K562 (cell line): ENCODE measurements around the gene SIGLEC6. TPM values are rescaled to one million over a fixed set of nuclear protein-coding genes. Genes with fewer than 3 reads are reported as not detected.
A peak's percentile ranks its signal among the peaks of the same experiment; 100 is the strongest.

ENCODE experiments used
- SRSF3 ChIP-seq: fragments of 200-400 bp; formaldehyde crosslinking; IDR thresholded peaks from 2 replicates; pipeline ENCODE4 v1.6.1; 2016; ENCODE audit warnings: mild to moderate bottlenecking, low read length, moderate library complexity; ENCODE audit not compliant: insufficient read depth
- TAF1 ChIP-seq: IDR thresholded peaks from 2 replicates; pipeline ENCODE4 v1.6.1; 2011; ENCODE audit warnings: mild to moderate bottlenecking, low read length, moderate library complexity; ENCODE audit not compliant: insufficient read depth, control insufficient read depth, severe bottlenecking; ENCODE audit errors: extremely low read depth
- ZNF184 ChIP-seq: sonication (generic); formaldehyde crosslinking; IDR thresholded peaks from 2 replicates; pipeline ENCODE4 v1.5.0; 2020; ENCODE audit warnings: missing genetic modification reagents
- ZNF551 ChIP-seq: fragments of 250-450 bp; sonication (Bioruptor Pico); IDR thresholded peaks from 2 replicates; pipeline ENCODE4 v1.5.0; 2021; ENCODE audit warnings: mild to moderate bottlenecking, moderate library complexity
- polyA plus RNA-seq, 8 experiments: library from polyadenylated mRNA; depleted of rRNA in 4 of 8; stranded (reverse) in 5 of 8; unstranded in 3 of 8; fragments of >200 nt; fragmentation: Nextera tagmentation in 2 of 8; fragmentation: Illumina TruSeq in 1 of 8; extraction: Ambion mirVana in 2 of 8; extraction: Trizol in 1 of 8; gene quantifications; 2 replicates each; pipeline versions ENCODE4 v1.2.1 to v1.2.3, GENCODE V29; 2011 to 2014; ENCODE audit warnings: inconsistent platforms in 1 of 8, missing spikeins in 1 of 8
- total RNA-seq, 7 experiments: library from RNA; depleted of rRNA in 6 of 7; stranded (reverse); fragments of >200 nt in 6 of 7; fragmentation: Illumina TruSeq in 2 of 7; extraction: Trizol in 2 of 7; gene quantifications; 2 replicates each; pipeline versions ENCODE4 v1.2.1 to v1.2.3, GENCODE V29; 2011 to 2021; ENCODE audit warnings: low replicate concordance in 1 of 7
- TF ChIP-seq, protein P1 (sequence below): fragments of 450-650 bp; IDR thresholded peaks from 2 replicates; pipeline ENCODE4 v1.7.1; 2018; ENCODE audit warnings: mild to moderate bottlenecking, low read depth; ENCODE audit not compliant: partially characterized antibody
- TF ChIP-seq, protein P2 (sequence below), 2 experiments: fragments of 450-650 bp in 1 of 2; sonication (generic) in 1 of 2; formaldehyde crosslinking; conservative IDR thresholded peaks; 2 replicates each; pipeline versions ENCODE4 v1.4.0 to v1.8.1; 2020 to 2022; ENCODE audit warnings: mild to moderate bottlenecking in 1 of 2, missing genetic modification reagents in 1 of 2
- TF ChIP-seq, protein P3 (sequence below): sonication (generic); formaldehyde crosslinking; IDR thresholded peaks from 2 replicates; pipeline ENCODE4 v1.8.0; 2022; ENCODE audit warnings: mild to moderate bottlenecking, missing genetic modification reagents, borderline replicate concordance
- TF ChIP-seq, protein P4 (sequence below), 2 experiments: fragments of 450-650 bp in 1 of 2; sonication (generic) in 1 of 2; formaldehyde crosslinking in 1 of 2; IDR thresholded peaks in 1 of 2; conservative IDR thresholded peaks in 1 of 2; 2 replicates each; pipeline versions ENCODE4 v1.6.1 to v1.8.1; 2016 to 2023; ENCODE audit warnings: mild to moderate bottlenecking in 2 of 2, moderate library complexity in 2 of 2, inconsistent platforms in 1 of 2, missing genetic modification reagents in 1 of 2
- TF ChIP-seq, protein P5 (sequence below): fragments of 250-450 bp; sonication (Bioruptor Pico); IDR thresholded peaks from 2 replicates; pipeline ENCODE4 v1.5.0; 2021; ENCODE audit warnings: mild to moderate bottlenecking, moderate library complexity
- TF ChIP-seq, protein P6 (sequence below): IDR thresholded peaks from 2 replicates; pipeline ENCODE4 v1.6.1; 2011; ENCODE audit warnings: borderline replicate concordance, low read depth, mild to moderate bottlenecking, moderate library complexity, low read length; ENCODE audit not compliant: insufficient read depth, poor library complexity, severe bottlenecking

Gene SIGLEC6
- total and polyA plus RNA-seq, 9 of the 15 experiments (the other 6 are each of a cell fraction or from before 2014, with no cell fraction given) = 0.03 to 17.5 (median 0.71) TPM

DNA sequence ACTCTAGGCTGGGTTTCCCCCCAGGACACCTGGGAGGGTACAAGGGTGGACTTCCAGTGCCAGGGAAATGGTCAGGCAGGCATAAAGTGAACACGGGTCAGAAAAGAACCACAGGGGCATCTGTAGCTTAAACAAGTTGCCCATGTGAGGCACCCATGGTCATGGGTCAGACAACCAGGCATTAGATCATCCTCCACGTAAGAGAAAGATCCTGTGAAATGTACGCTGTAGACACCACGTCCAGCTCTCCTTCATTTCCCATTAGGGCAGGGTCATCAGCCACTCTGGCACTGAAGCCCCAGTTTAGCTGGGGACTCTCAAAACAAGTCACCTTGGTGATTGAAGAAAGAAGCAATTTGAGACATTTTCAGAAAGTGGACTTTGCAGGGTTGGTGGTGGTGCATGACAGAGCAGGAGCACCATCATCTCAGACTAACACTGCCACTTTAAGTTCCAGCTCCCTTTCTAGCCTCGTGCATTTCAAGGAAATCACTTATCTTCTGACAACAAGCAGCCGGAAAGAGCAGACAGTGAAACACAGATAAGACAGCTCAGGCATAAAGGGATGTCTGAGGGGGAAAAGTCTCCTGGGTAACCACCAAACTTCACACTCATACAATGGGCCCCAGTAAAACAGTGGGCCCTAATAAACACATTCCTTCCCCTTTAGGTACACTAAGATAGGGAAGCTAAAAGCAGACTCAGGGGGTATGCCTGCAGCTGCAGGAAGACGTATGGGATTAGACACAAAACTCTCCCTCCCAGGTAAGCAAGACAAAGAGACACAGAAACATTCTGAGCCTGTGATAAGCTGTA is 16.1 kb upstream of the SIGLEC6 start (continued):
- TF ChIP-seq, protein P1, sequence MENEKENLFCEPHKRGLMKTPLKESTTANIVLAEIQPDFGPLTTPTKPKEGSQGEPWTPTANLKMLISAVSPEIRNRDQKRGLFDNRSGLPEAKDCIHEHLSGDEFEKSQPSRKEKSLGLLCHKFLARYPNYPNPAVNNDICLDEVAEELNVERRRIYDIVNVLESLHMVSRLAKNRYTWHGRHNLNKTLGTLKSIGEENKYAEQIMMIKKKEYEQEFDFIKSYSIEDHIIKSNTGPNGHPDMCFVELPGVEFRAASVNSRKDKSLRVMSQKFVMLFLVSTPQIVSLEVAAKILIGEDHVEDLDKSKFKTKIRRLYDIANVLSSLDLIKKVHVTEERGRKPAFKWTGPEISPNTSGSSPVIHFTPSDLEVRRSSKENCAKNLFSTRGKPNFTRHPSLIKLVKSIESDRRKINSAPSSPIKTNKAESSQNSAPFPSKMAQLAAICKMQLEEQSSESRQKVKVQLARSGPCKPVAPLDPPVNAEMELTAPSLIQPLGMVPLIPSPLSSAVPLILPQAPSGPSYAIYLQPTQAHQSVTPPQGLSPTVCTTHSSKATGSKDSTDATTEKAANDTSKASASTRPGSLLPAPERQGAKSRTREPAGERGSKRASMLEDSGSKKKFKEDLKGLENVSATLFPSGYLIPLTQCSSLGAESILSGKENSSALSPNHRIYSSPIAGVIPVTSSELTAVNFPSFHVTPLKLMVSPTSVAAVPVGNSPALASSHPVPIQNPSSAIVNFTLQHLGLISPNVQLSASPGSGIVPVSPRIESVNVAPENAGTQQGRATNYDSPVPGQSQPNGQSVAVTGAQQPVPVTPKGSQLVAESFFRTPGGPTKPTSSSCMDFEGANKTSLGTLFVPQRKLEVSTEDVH = no peak
- TF ChIP-seq, protein P2, sequence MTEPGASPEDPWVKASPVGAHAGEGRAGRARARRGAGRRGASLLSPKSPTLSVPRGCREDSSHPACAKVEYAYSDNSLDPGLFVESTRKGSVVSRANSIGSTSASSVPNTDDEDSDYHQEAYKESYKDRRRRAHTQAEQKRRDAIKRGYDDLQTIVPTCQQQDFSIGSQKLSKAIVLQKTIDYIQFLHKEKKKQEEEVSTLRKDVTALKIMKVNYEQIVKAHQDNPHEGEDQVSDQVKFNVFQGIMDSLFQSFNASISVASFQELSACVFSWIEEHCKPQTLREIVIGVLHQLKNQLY (CRISPR knock-in tag; conservative IDR thresholded peaks at IDR 0.05) = no peak
- TF ChIP-seq, protein P3, sequence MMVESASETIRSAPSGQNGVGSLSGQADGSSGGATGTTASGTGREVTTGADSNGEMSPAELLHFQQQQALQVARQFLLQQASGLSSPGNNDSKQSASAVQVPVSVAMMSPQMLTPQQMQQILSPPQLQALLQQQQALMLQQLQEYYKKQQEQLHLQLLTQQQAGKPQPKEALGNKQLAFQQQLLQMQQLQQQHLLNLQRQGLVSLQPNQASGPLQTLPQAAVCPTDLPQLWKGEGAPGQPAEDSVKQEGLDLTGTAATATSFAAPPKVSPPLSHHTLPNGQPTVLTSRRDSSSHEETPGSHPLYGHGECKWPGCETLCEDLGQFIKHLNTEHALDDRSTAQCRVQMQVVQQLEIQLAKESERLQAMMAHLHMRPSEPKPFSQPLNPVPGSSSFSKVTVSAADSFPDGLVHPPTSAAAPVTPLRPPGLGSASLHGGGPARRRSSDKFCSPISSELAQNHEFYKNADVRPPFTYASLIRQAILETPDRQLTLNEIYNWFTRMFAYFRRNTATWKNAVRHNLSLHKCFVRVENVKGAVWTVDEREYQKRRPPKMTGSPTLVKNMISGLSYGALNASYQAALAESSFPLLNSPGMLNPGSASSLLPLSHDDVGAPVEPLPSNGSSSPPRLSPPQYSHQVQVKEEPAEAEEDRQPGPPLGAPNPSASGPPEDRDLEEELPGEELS (CRISPR knock-in tag) = no peak
- no peak for TF ChIP-seq ZNF551 (CRISPR knock-in tag)
- no peak for TF ChIP-seq SRSF3
- TF ChIP-seq, protein P4, sequence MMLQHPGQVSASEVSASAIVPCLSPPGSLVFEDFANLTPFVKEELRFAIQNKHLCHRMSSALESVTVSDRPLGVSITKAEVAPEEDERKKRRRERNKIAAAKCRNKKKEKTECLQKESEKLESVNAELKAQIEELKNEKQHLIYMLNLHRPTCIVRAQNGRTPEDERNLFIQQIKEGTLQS (IDR thresholded peaks at IDR 0.05) = peak; percentile 71
- TF ChIP-seq, protein P4 (CRISPR knock-in tag; conservative IDR thresholded peaks at IDR 0.05) = no peak; the same call in 1 of the 2 replicates
- TF ChIP-seq, protein P5, sequence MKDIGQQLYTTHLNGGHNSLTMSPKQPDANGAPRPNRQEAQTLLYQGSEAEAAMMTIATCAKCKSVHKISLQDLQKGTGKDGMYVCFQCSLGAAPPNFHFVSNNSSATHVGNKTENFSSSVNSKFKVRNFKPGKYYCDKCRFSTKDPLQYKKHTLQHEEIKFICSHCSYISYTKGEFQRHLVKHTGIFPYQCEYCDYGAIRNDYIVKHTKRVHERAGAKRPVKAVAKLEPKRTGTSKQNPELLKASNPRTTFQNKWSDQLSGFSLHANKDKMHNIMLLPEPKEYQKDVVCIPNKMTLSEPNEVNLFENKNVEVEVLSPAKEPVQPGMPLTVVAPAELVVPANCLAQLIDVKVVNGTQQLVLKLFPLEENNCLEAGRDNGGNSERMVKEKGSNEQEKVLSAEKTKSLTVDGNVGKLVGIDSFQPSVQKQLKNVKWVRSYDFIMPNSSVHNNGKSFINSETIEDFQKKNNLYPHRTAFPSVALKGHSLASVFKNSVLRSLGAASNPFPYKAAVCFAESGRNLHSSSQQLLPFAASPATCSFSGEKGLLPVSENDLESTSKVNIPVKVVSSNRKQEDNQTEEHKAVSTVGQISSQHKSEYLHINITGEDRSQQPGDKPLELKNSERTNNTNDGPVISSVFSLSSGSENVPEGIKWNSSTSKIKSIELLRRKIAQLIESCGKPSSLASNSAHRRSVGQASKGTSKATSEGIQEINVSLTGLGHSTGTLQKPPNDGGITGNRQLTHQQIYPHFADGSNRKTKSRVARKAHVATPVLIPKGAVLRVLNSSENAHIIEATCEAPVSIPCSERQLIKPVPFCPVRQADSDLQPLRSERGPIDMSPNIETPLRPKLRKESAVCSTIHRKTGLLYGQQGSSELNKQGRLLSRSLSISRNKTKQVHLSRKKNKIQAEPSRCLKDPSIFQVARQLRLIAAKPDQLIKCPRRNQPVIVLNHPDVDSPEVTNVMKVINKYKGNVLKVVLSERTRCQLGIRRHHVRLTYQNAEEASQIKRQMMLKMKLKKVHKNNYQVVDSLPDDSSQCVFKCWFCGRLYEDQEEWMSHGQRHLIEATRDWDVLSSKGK (CRISPR knock-in tag) = 0 out of 2 replicates have a peak, but pooled peaks have one; percentile 10
- TF ChIP-seq ZNF184 (CRISPR knock-in tag) = no peak
- TF ChIP-seq, protein P6, sequence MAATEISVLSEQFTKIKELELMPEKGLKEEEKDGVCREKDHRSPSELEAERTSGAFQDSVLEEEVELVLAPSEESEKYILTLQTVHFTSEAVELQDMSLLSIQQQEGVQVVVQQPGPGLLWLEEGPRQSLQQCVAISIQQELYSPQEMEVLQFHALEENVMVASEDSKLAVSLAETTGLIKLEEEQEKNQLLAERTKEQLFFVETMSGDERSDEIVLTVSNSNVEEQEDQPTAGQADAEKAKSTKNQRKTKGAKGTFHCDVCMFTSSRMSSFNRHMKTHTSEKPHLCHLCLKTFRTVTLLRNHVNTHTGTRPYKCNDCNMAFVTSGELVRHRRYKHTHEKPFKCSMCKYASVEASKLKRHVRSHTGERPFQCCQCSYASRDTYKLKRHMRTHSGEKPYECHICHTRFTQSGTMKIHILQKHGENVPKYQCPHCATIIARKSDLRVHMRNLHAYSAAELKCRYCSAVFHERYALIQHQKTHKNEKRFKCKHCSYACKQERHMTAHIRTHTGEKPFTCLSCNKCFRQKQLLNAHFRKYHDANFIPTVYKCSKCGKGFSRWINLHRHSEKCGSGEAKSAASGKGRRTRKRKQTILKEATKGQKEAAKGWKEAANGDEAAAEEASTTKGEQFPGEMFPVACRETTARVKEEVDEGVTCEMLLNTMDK = no peak
- TF ChIP-seq TAF1 = peak; percentile 75
